ENCODE measurements around the gene GLDC.
"Not testable (repeated sequence)": the region's sequence is repeated elsewhere in the genome, so short reads cannot be mapped to it uniquely, and the experiment has no call there.

The GLDC gene

DNA sequence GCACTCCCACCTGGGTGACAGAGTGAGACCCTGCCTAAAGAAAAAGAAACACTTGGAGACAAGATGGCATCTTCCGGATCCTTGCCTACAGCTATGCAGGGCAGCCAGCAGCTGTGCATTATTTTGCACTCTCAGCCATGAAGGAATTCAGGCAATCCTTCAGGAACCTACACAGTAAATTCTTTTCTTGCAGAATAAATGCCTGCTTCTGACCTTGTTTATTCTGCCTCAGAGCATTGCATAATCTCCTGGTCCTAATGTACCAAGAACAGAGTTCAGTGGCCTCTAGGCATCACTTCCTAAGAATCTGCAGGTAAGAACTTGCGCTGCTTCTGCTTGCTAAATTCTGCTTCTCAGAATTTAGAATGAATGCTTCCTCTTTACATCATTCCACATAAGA lies 16.8 kb downstream of the GLDC start:
- TF ChIP-seq ARNT (IDR thresholded peaks at IDR 0.05) (no peak), FOXM1 (IDR thresholded peaks at IDR 0.05; ENCODE audit: borderline replicate concordance) (no peak), SUZ12 (IDR thresholded peaks at IDR 0.05) (no peak), LEF1 (IDR thresholded peaks at IDR 0.05; ENCODE audit: borderline replicate concordance) (no peak), ZNF384 (IDR thresholded peaks at IDR 0.05) (no peak), L3MBTL2 (conservative IDR thresholded peaks at IDR 0.05) (no peak), BHLHE40 (IDR thresholded peaks at IDR 0.05; ENCODE audit: borderline replicate concordance) (no peak), FOXK2 (IDR thresholded peaks at IDR 0.05) (no peak), ELF4 (IDR thresholded peaks at IDR 0.05) (no peak), HDGF (IDR thresholded peaks at IDR 0.05; ENCODE audit: borderline replicate concordance) (no peak), TARDBP (IDR thresholded peaks at IDR 0.05) (no peak), FOXA1 (IDR thresholded peaks at IDR 0.05) (no peak), SP1 (IDR thresholded peaks at IDR 0.05) (no peak), CTBP1 (IDR thresholded peaks at IDR 0.05; ENCODE audit: borderline replicate concordance) (no peak)
- TF ChIP-seq, protein P1, sequence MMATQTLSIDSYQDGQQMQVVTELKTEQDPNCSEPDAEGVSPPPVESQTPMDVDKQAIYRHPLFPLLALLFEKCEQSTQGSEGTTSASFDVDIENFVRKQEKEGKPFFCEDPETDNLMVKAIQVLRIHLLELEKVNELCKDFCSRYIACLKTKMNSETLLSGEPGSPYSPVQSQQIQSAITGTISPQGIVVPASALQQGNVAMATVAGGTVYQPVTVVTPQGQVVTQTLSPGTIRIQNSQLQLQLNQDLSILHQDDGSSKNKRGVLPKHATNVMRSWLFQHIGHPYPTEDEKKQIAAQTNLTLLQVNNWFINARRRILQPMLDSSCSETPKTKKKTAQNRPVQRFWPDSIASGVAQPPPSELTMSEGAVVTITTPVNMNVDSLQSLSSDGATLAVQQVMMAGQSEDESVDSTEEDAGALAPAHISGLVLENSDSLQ (IDR thresholded peaks at IDR 0.05) = no peak
- ChIA-PET POLR2A (interaction anchor here (1.4 to 1.6 kb wide), 2 partner anchors 53 to 129 kb away, joined by 3 to 5 read pairs; partner anchors contain the start of gene KDM4C), CTCF (no interaction called here)
- DNase-seq (ENCODE audit: extremely low spot score) = no peak

DNA sequence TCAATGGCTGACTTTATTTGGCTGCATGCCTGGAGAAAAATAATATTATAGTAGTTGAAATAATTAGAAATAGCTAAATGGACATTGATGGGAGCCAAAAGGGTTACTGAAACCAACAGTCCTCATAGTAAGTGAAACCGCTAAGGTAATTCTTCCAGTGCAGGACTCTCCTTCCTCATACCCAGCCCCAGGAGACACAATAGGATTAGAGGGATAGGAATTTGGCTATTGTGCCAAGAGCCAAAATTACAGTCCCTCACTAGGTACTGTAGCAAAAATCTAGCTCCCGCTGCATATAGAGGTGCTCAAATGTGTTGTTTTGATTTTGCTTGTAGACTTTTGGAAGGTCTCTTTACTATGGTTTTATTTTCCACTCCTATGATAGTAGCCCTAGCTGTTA lies 20.2 kb downstream of the GLDC start:
- ChIA-PET POLR2A (interaction anchor here (0.7 kb wide), 1 partner anchor 56 kb away, joined by 3 read pairs; no protein-coding TSS in a partner anchor), CTCF (no interaction called here)
- no peak for DNase-seq (ENCODE audit: extremely low spot score)
- TF ChIP-seq CTBP1 (IDR thresholded peaks at IDR 0.05; ENCODE audit: borderline replicate concordance) (no peak), TARDBP (IDR thresholded peaks at IDR 0.05) (no peak), ARNT (IDR thresholded peaks at IDR 0.05) (no peak), SP1 (IDR thresholded peaks at IDR 0.05) (no peak), ELF4 (IDR thresholded peaks at IDR 0.05) (no peak), FOXK2 (IDR thresholded peaks at IDR 0.05) (no peak), ZNF384 (IDR thresholded peaks at IDR 0.05) (no peak), LEF1 (IDR thresholded peaks at IDR 0.05; ENCODE audit: borderline replicate concordance) (no peak), FOXM1 (IDR thresholded peaks at IDR 0.05; ENCODE audit: borderline replicate concordance) (no peak), BHLHE40 (IDR thresholded peaks at IDR 0.05; ENCODE audit: borderline replicate concordance) (no peak), FOXA1 (IDR thresholded peaks at IDR 0.05) (no peak), L3MBTL2 (conservative IDR thresholded peaks at IDR 0.05) (no peak), NFRKB (IDR thresholded peaks at IDR 0.05) (no peak)
- TF ChIP-seq, protein P1 (IDR thresholded peaks at IDR 0.05) = no peak

DNA sequence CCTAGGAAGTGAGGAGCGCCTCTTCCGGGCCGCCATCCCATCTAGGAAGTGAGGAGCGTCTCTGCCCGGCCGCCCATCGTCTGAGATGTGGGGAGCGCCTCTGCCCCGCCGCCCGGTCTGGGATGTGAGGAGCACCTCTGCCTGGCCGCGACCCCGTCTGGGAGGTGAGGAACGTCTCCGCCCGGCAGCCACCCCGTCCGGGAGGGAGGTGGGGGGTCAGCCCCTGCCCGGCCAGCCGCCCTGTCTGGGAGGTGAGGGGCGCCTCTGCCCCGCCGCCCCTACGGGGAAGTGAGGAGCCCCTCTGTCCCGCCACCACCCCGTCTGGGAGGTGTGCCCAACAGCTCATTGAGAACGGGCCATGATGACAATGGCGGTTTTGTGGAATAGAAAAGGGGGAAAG lies 22.7 kb downstream of the GLDC start:
- POLR2A ChIA-PET; CTCF ChIA-PET; DNase-seq (ENCODE audit: extremely low spot score): not testable (repeated sequence)

DNA sequence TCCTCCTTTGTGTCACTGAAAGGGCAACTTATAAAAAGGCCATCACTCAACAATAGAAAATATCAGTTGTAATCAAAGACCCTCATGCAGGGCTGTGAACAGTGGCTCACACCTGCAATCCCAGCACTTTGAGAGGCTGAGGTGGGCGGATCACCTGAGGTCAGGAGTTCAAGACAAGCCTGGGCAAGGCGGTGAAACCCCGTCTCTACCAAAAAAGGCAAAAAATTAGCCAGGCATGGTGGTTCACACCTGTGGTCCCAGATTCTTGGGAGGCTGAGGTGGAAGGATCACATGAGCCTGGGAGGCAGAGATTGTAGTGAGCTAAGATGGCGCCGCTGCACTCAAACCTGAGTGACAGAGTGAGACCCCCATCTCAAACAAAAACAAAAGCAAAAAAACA lies 24.7 kb downstream of the GLDC start:
- TF ChIP-seq FOXA1 (IDR thresholded peaks at IDR 0.05) (no peak), FOXM1 (IDR thresholded peaks at IDR 0.05; ENCODE audit: borderline replicate concordance) (no peak), SP1 (IDR thresholded peaks at IDR 0.05) (no peak), HDGF (IDR thresholded peaks at IDR 0.05; ENCODE audit: borderline replicate concordance) (no peak), ZNF384 (IDR thresholded peaks at IDR 0.05) (no peak), CTBP1 (IDR thresholded peaks at IDR 0.05; ENCODE audit: borderline replicate concordance) (no peak), ARNT (IDR thresholded peaks at IDR 0.05) (no peak), BHLHE40 (IDR thresholded peaks at IDR 0.05; ENCODE audit: borderline replicate concordance) (no peak), NFRKB (IDR thresholded peaks at IDR 0.05) (no peak), TARDBP (IDR thresholded peaks at IDR 0.05) (no peak), L3MBTL2 (conservative IDR thresholded peaks at IDR 0.05) (no peak)
- CTCF ChIA-PET = no interaction called here
- DNase-seq (ENCODE audit: extremely low spot score) = no peak
- POLR2A ChIA-PET = no interaction called here

DNA sequence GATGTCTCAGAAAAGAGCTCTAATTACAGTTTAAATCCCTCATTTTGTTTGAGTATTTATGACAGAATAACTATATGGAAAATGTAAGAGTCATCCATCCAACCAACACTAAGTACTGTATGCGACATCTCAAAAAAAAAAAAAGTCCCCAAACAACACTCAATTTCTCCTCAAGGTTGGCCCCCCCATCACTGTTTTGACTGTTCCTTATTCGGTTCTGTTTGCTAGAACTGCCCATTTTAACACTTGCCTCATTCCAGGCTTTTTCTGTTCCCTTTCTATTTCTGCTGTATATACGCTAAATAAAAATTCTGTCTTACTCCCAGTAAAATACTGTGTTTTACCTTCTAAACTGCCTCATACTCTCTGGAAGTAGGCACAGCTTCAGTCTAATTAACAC lies 25.2 kb downstream of the GLDC start:
- CTCF ChIA-PET = no interaction called here
- no peak for TF ChIP-seq LEF1 (IDR thresholded peaks at IDR 0.05; ENCODE audit: borderline replicate concordance)
- TF ChIP-seq FOXK2 (IDR thresholded peaks at IDR 0.05) = no peak
- no peak for TF ChIP-seq L3MBTL2 (conservative IDR thresholded peaks at IDR 0.05)
- TF ChIP-seq FOXM1 (IDR thresholded peaks at IDR 0.05; ENCODE audit: borderline replicate concordance) = no peak
- no peak for TF ChIP-seq FOXA1 (IDR thresholded peaks at IDR 0.05)
- TF ChIP-seq SP1 (IDR thresholded peaks at IDR 0.05) = no peak
- no peak for TF ChIP-seq ELF4 (IDR thresholded peaks at IDR 0.05)
- TF ChIP-seq, protein P1 (IDR thresholded peaks at IDR 0.05) = no peak
- no peak for TF ChIP-seq CTBP1 (IDR thresholded peaks at IDR 0.05; ENCODE audit: borderline replicate concordance)
- TF ChIP-seq ZNF384 (IDR thresholded peaks at IDR 0.05) = no peak
- no peak for DNase-seq (ENCODE audit: extremely low spot score)
- POLR2A ChIA-PET = no interaction called here

DNA sequence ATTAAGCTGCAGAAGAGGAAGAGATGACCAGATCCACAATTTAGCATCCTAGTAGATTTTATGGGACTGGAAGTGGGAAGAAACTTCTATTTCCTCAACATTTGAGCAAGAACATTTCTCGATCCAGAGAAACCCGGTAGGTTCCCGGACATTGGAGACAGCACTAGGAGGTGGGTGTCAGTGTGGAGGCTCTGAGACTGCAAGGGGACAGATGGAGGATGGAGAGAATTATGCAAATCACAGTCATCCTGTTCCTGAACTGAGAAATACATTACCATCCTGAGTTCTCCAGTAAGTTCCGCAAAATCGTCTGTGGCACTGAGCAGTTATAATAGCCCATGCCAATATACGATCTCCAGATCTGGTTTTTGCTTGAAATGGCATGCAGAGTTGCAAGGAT lies 25.6 kb downstream of the GLDC start:
- ChIA-PET CTCF (no interaction called here), POLR2A (no interaction called here)
- TF ChIP-seq SUZ12 (IDR thresholded peaks at IDR 0.05) = no peak
- no peak for TF ChIP-seq FOXK2 (IDR thresholded peaks at IDR 0.05)
- TF ChIP-seq, protein P1 (IDR thresholded peaks at IDR 0.05) = no peak
- TF ChIP-seq LEF1 (IDR thresholded peaks at IDR 0.05; ENCODE audit: borderline replicate concordance) = no peak
- TF ChIP-seq TARDBP (IDR thresholded peaks at IDR 0.05) = no peak
- TF ChIP-seq HDGF (IDR thresholded peaks at IDR 0.05; ENCODE audit: borderline replicate concordance) = no peak
- TF ChIP-seq BHLHE40 (IDR thresholded peaks at IDR 0.05; ENCODE audit: borderline replicate concordance) = no peak
- no peak for DNase-seq (ENCODE audit: extremely low spot score)
